Loucy (cell line): ENCODE data around the gene EEPD1.

Experiments
- EZH2phosphoT487 ChIP-seq: fragments of 200-600 bp; IDR thresholded peaks from 2 replicates; pipeline ENCODE4 v1.6.1; 2018; ENCODE audit warnings: antibody characterized with exemption, mild to moderate bottlenecking, moderate library complexity, borderline replicate concordance
- TF ChIP-seq, protein P1 (sequence below): fragments of 200-600 bp; sonication (generic); conservative IDR thresholded peaks from 2 replicates; pipeline ENCODE4 v1.5.1; 2014; ENCODE audit warnings: mild to moderate bottlenecking, antibody characterized with exemption, low read length

DNA sequence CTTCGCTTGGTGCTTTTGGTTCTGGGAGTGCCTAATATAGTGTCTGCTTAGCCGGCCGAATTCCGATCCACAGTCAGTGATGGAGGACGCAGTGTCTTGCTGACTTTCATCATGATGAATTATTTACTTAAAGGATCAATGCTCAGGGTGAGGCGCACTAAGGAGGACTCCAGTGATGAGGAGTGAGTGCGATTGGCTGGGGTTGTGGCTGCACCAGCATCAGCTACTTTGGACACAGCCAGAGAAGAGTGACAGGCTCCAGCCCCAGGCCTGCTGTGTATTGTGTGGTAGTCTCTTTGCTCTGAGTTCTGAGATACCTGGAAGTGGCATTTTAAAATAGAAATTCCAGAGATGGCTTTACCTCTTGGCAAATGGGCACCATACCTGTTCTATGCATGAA lies 163.3 kb downstream of the EEPD1 start:
- TF ChIP-seq EZH2phosphoT487: no peak
- TF ChIP-seq, protein P1, sequence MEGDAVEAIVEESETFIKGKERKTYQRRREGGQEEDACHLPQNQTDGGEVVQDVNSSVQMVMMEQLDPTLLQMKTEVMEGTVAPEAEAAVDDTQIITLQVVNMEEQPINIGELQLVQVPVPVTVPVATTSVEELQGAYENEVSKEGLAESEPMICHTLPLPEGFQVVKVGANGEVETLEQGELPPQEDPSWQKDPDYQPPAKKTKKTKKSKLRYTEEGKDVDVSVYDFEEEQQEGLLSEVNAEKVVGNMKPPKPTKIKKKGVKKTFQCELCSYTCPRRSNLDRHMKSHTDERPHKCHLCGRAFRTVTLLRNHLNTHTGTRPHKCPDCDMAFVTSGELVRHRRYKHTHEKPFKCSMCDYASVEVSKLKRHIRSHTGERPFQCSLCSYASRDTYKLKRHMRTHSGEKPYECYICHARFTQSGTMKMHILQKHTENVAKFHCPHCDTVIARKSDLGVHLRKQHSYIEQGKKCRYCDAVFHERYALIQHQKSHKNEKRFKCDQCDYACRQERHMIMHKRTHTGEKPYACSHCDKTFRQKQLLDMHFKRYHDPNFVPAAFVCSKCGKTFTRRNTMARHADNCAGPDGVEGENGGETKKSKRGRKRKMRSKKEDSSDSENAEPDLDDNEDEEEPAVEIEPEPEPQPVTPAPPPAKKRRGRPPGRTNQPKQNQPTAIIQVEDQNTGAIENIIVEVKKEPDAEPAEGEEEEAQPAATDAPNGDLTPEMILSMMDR: no peak
